Heart left ventricle (tissue), 13 donors: ENCODE results near the gene GALNT5.

Experiments
- CTCF ChIP-seq, 12 donors: fragments of 200-600 bp; sonication (generic) in 4 of 12; IDR thresholded peaks; one replicate each; pipeline versions ENCODE4 v1.5.0 to v1.8.0; 2018 to 2022; ENCODE audit warnings: antibody characterized with exemption in 12 of 12, mild to moderate bottlenecking in 5 of 12
- POLR2A ChIP-seq, 2 donors: fragments of 450-650 bp; IDR thresholded peaks; one replicate each; pipeline ENCODE4 v1.6.1; 2017; ENCODE audit warnings: antibody characterized with exemption in 2 of 2, mild to moderate bottlenecking in 2 of 2, moderate library complexity in 2 of 2
- donor health status: ischemic (EF 13 %, LVEDD 7.1; RV severe dilation, severe dysfunction).
- donor health status: DM: no; HTN: yes; CAD: no.
- donor health status: DM: no; HTN: no; CAD: no.
- donor health status: ischemic (EF 25% LVEDD 6.9; RV normal size, moderate dysfunction).
- donor health status: ischemic (EF 25% LVEDD 5.7; RV mildly dilated, moderate dysfunction).
- donor health status: ischemic (EF 35%, LVEDD 5.7; RV mildly dilated, moderate dysfunction).
- donor health status: nonischemic (EF 11% LVEDD 7.7; RV severe dilation, severe dysfunction).
- donor health status: DM: yes; HTN: yes; CAD: no.
- donor health status: PGD.
- donor health status: ischemic (EF 29% LVEDD 5.4; RV normal size, mild dysfunction).
- donor health status: nonischemic (EF 23%, LVEDD 6.1; RV moderate dilation, normal function).

DNA sequence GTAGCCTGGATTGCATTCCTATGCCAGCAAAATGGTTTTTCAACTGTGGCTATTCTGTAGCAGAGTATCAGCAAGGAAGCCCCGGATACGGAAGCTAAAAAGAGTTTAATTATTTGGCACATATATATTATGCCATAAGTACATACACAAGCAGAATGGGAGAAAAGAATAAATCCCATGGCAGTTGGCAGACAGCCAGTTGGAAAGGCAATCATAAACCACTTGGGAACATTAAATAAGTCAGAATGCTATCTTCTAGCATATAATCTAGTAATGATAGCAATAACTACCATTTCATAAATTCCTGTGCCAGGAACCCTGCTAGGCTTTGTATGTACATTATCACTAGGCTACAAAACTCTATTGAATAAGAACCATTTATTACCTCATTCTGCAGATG lies 26.0 kb downstream of the GALNT5 start:
- no peak for TF ChIP-seq POLR2A (IDR thresholded peaks at IDR 0.05)
- no peak for TF ChIP-seq CTCF (IDR thresholded peaks at IDR 0.05)
